SH-SY5Y (cell line): Measurements from ENCODE around the gene RNF113A.
A peak's percentile ranks its signal among the peaks of the same experiment; 100 is the strongest.

Experiments
- GATA2 ChIP-seq: IDR thresholded peaks from 2 replicates; pipeline ENCODE4 v1.6.1; 2011; ENCODE audit warnings: mild to moderate bottlenecking, low read depth, low read length
- GATA3 ChIP-seq: IDR thresholded peaks from 2 replicates; pipeline ENCODE4 v1.6.1; 2011; ENCODE audit warnings: low read depth, mild to moderate bottlenecking, low read length, moderate library complexity

RNF113A gene

DNA sequence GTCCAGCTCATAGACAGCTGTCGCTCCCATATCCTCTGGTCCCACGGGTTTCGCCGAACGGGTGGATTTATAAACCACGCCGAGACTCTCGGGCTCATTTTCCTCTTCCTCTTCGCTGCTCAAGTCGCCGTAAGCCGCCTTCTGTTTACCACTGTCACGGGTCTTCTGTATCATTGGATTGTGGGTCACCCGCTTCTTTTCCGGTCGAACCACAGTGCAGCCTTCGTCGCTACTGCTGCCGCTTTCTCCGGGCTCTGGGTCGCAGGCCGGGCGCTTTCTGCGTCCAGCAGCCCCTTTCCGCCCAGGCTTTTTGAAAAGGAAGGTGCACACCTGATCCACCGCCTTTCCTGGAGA lies 311 bp downstream of the RNF113A start:
- TF ChIP-seq GATA3 (no peak), GATA2 (no peak)

DNA sequence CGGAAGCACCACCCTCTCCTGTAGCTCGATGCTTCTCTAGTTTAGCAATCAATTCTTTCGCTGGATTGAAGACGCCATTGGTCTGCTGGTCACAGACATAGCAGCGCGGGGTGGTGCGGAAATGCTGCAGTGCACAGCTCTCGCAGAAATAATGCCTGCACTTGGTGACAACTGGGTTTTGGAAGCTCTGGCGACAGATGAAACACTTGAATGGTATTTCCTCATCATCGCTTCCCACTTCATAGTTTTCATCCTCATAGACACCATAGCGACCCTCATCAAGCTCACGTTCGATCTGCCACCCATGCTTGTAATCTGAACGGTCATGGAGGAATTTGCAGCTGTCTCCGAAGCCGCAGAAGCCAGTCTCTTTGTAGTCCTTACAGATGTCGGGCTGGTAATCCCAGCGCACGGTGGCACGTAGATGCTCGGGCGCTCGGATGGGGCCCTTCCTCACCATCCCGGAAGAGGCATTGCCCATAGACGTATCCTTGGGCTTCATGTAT lies 854 bp downstream of the RNF113A start:
- TF ChIP-seq GATA2 (no peak), GATA3 (no peak)

DNA sequence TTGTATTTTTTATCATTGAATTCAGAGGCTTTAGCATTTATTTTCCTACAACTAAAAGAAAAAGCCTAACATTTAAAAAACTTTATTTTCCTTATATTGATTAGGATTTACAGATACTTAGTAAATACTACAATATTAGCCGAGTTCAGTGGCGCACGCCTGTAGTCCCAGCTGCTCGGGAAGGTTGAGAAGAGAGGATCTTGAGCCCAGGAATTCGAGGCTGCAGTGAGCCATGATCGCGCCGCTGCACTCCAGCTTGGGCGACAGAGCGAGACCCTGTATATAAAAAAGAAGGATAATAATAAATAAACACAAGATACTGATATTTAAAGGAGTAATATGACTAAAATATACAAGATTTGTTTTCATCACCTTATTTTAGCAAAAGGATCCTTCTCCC lies 18.1 kb downstream of the RNF113A start:
- no peak for TF ChIP-seq GATA2
- no peak for TF ChIP-seq GATA3

DNA sequence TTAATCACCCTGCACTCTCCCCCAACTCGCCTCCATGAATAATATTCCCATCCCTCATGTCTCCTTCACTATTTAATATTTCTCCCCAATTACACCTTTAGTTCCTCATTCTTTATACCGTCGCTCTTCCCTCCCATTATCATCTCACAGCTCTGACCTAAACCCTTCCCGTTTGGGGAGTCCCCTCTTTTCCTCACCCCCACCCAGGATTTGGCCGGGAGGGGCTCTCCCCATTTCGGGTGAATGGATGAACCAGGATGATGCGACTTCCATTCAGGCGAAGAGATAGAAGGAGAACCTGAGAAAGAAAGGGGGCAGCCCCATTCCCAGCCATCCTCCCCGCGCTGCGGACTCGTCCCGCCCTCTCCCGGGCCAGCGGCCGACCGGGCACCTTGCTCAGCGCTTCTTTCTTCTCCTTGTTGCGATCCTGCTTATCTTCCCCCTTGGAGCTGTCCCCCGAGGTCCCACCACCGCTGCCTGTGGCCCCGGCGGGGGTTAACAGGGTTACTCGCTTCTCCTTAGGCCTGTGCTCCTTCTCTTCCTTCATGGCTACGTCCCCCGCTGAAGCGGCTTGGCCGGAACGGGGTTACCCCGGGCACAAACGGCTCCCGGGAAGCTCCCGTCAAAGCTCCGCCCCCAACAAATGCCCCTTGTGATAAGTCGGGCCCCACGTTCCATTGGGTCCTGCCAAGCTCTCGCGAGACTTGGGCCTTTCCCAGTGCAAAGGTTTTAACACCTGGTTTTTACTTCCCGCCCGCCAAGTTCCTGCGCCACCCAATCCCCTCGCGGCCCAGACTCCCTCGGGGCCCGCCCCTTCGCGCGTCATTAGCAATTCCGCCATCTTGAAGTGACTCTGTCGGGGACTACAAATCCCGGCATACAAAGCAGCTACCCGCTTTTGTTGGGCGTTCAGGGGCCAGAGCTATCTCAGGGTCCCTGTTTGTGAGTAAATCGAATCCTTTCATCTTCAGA lies 18.9 kb downstream of the RNF113A start, which contains the start of gene UPF3B:
Gene UPF3B (minus strand): TSS at position 582 of the 972 bp plus-strand sequence. CDS start 35 bp downstream, at position 547.
- TF ChIP-seq GATA2 (peak; percentile 42; the same call in 1 of the 2 replicates), GATA3 (no peak)

DNA sequence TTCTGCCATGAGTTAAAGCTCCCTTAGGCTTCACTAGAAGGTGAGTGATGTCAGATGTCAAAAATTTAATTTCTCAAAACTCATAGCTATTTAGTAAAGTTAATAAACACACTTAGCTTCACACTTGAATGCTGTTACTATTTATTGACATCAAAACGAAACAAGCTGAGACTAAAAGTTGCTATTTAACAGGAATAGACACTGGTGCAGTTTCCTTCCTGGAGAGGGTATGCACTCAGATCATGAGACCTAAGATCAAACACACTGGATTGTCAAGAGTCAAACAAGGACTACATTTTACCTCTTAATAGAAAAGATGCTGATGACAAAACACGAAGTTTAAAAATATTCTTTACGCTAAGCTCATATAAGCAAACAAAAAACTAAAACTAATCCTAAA lies 37.6 kb downstream of the RNF113A start:
- TF ChIP-seq GATA2 (no peak), GATA3 (no peak)

DNA sequence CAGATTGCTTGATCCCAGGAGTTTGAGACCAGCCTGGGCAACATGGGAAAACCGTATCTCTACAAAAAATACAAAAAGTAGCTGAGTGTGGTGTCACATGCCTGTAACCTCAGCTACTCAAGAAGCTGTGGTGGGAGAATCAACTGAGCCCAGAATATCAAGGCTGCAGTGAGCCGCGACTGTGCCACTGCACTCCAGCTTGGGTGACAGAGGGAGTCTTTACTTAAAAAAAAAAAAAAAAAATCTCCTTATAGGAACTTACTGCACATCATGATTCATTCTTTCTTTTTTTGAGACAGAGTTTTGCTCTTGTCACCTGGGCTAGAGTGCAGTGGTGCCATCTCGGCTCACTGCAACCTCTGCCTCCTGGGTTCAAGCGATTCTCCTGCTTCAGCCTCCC lies 43.1 kb downstream of the RNF113A start:
- TF ChIP-seq GATA3 (no peak), GATA2 (no peak)

DNA sequence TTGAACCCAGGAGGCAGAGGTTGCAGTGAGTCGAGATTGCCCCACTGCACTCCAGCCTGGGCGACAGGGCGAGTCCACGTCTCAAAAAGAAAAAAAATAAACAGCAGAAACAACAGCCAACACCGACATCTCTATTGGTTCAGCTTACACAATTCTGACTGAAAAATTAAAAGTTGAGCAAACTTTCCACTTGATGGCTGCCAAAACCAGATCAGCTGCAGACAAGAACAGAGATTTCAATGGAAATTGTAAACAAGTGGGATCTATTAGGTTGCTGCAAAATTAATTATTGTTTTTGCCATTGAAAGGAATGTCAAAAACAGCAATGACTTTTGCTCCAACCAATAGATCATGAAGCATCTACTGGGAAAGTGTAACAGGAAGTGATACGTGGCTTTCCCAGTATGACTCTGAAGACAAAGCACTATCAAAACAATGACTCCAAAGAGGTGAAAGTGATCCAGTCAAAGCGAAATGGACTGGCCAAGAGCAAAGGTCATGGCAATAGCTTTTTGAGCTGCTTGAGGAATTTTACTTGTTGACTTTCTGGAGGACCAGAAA lies 45.1 kb downstream of the RNF113A start:
- TF ChIP-seq GATA3, result no peak
- TF ChIP-seq GATA2, result no peak
